Erythroblast (primary cell): ENCODE results near the gene CYS1.

Experiments
- GATA1 ChIP-seq: IDR thresholded peaks from 2 replicates; pipeline ENCODE4 v1.6.1; 2011; ENCODE audit warnings: low read depth, mild to moderate bottlenecking, control low read depth, low read length, moderate library complexity
- POLR2A ChIP-seq: IDR thresholded peaks from 2 replicates; pipeline ENCODE4 v1.6.1; 2011; ENCODE audit warnings: mild to moderate bottlenecking, low read length

GRCh38 chr2:10101491-10101890 lies 21.3 kb upstream of the CYS1 start:
- TF ChIP-seq GATA1 (no peak), POLR2A (no peak)
